Keratinocyte (primary cell): ENCODE results near the gene KCNQ1OT1. TPM values are rescaled to one million over a fixed set of nuclear protein-coding genes. Genes with fewer than 3 reads are reported as not detected.

Experiments
- DNase-seq: peaks from one replicate; pipeline ENCODE4 v3.0.0-alpha.2; 2011; ENCODE audit warnings: low read depth, missing footprints, low spot score
- FAIRE-seq: peaks from 2 replicates; lab custom pipeline; 2011; peaks lifted over from hg19 to GRCh38; lab: Jason Lieb, UNC
- H2AFZ ChIP-seq: 2 replicates; pipeline ENCODE4 v1.6.0; 2012; ENCODE audit warnings: low read length, control low read depth, inconsistent platforms; ENCODE audit not compliant: control insufficient read depth
- H3K27ac ChIP-seq: 2 replicates; pipeline ENCODE4 v1.5.1; 2011; ENCODE audit warnings: low read length; ENCODE audit not compliant: control insufficient read depth, insufficient read depth
- H3K27me3 ChIP-seq: 3 replicates; pipeline ENCODE4 v1.6.0; 2011; ENCODE audit warnings: low read length; ENCODE audit not compliant: control insufficient read depth, insufficient read depth; ENCODE audit errors: extremely low read depth
- H3K36me3 ChIP-seq, 2 experiments: 2 replicates in 1 of 2; 3 replicates in 1 of 2; pipeline ENCODE4 v1.5.1; 2011; ENCODE audit warnings: low read length in 2 of 2, mild to moderate bottlenecking in 1 of 2; ENCODE audit not compliant: control insufficient read depth in 2 of 2, insufficient read depth in 2 of 2; ENCODE audit errors: extremely low read depth in 1 of 2
- H3K4me1 ChIP-seq: 3 replicates; pipeline ENCODE4 v1.5.1; 2011; ENCODE audit warnings: low read length; ENCODE audit not compliant: control insufficient read depth, insufficient read depth; ENCODE audit errors: extremely low read depth
- H3K4me2 ChIP-seq: 3 replicates; pipeline ENCODE4 v1.6.0; 2011; ENCODE audit warnings: low read depth, low read length; ENCODE audit not compliant: control insufficient read depth, insufficient read depth; ENCODE audit errors: extremely low read depth
- H3K4me3 ChIP-seq, 3 experiments: fragments of 200-600 bp in 1 of 3; sonication (generic) in 1 of 3; 2 replicates in 2 of 3; 3 replicates in 1 of 3; pipeline ENCODE4 v1.5.1; 2011 to 2016; ENCODE audit warnings: low read length in 3 of 3, mild to moderate bottlenecking in 3 of 3, control low read depth in 2 of 3, inconsistent platforms in 1 of 3, low read depth in 1 of 3, mixed read lengths in 1 of 3, mixed run types in 1 of 3, moderate library complexity in 1 of 3; ENCODE audit not compliant: control insufficient read depth in 2 of 3, insufficient read depth in 2 of 3; ENCODE audit errors: extremely low read depth in 1 of 3
- H3K79me2 ChIP-seq: 2 replicates; pipeline ENCODE4 v1.6.0; 2012; ENCODE audit warnings: low read length; ENCODE audit not compliant: control insufficient read depth, insufficient read depth
- H3K9ac ChIP-seq: 3 replicates; pipeline ENCODE4 v1.6.0; 2011; ENCODE audit warnings: low read length; ENCODE audit not compliant: control insufficient read depth, insufficient read depth; ENCODE audit errors: extremely low read depth
- H3K9me1 ChIP-seq: 3 replicates; pipeline ENCODE4 v1.6.0; 2011; ENCODE audit warnings: low read length; ENCODE audit not compliant: control insufficient read depth, insufficient read depth; ENCODE audit errors: extremely low read depth
- H3K9me3 ChIP-seq: 2 replicates; pipeline ENCODE4 v1.5.1; 2012; ENCODE audit warnings: low read depth, low read length; ENCODE audit not compliant: control insufficient read depth
- H4K20me1 ChIP-seq: 3 replicates; pipeline ENCODE4 v1.6.0; 2011; ENCODE audit warnings: low read length; ENCODE audit not compliant: control insufficient read depth, insufficient read depth; ENCODE audit errors: extremely low read depth
- CTCF ChIP-seq, 3 experiments: IDR thresholded peaks in 1 of 3; conservative IDR thresholded peaks in 1 of 3; optimal IDR thresholded peaks in 1 of 3; 2 replicates in 2 of 3; 3 replicates in 1 of 3; pipeline versions ENCODE3 to v1.5.1; 2011; ENCODE audit warnings: low read length in 3 of 3, mild to moderate bottlenecking in 3 of 3, moderate library complexity in 2 of 3, control low read depth in 1 of 3, inconsistent platforms in 1 of 3; ENCODE audit not compliant: insufficient read depth in 2 of 3; ENCODE audit errors: extremely low read depth in 1 of 3
- EZH2 ChIP-seq: IDR thresholded peaks from one replicate; pipeline ENCODE4 v1.6.1; 2012; ENCODE audit warnings: inconsistent platforms, mild to moderate bottlenecking, low read length, moderate library complexity
- dilution Hi-C: fragments of 300-500 bp; cut with MboI; formaldehyde crosslinking; loops from one replicate; pipeline ENCODE4 v1.7.0; 2020; ENCODE audit warnings: low sequenced_read_pairs; ENCODE audit not compliant: extremely low pct_ligation_motif_present
- polyA plus RNA-seq, 5 experiments: library from polyadenylated mRNA; depleted of rRNA in 3 of 5; stranded (reverse) in 3 of 5; stranded (forward) in 1 of 5; unstranded in 1 of 5; fragments of >200 nt; gene quantifications; 1 replicate in 1 of 5; 2 replicates in 3 of 5; 3 replicates in 1 of 5; pipeline versions ENCODE4 v1.2.1 to v1.2.3, GENCODE V29; 2011 to 2012; ENCODE audit warnings: missing spikeins in 2 of 5, low read depth in 1 of 5, low replicate concordance in 1 of 5

Gene KCNQ1OT1
- polyA plus RNA-seq, 1 donor (not counting 4 experiments of a cell fraction or from before 2014, with no cell fraction given), result 0.07 TPM

GRCh38 chr11:2564008-2564530 is 135.7 kb downstream of the KCNQ1OT1 start:
- Histone ChIP-seq H3K27me3 (no peaks in the 10 kb centered on the region), H3K4me1 (no peaks in the 10 kb centered on the region), H3K9me3 (no peaks in the 10 kb centered on the region), H3K4me2 (no peak overlapping the region), H3K9me1 (no peaks in the 10 kb centered on the region), H3K4me3 (no peak overlapping the region), H3K36me3 (no peaks in the 10 kb centered on the region), H3K27ac (no peak overlapping the region), H3K79me2 (no peaks in the 10 kb centered on the region), H3K9ac (no peak overlapping the region), H2AFZ (no peak overlapping the region), H4K20me1 (no peaks in the 10 kb centered on the region)
- DNase-seq (no peak), FAIRE-seq (no peak)
- dilution Hi-C loops, result no loop called here
- no peak for TF ChIP-seq CTCF (optimal IDR thresholded peaks at IDR 0.05 in 1 of 3, IDR thresholded peaks at IDR 0.05 in 1 of 3, conservative IDR thresholded peaks at IDR 0.05 in 1 of 3; ENCODE audit: extremely low read depth in 1 of 3, insufficient read depth in 2 of 3, low read length in 3 of 3)
- TF ChIP-seq EZH2, result no peak

GRCh38 chr11:2563213-2564007 is 136.4 kb downstream of the KCNQ1OT1 start:
- H2AFZ ChIP-seq, result no peak overlapping the region
- TF ChIP-seq CTCF (optimal IDR thresholded peaks at IDR 0.05 in 1 of 3, IDR thresholded peaks at IDR 0.05 in 1 of 3, conservative IDR thresholded peaks at IDR 0.05 in 1 of 3; ENCODE audit: extremely low read depth in 1 of 3, insufficient read depth in 2 of 3, low read length in 3 of 3), result no peak
- no peak for TF ChIP-seq EZH2
- H4K20me1 ChIP-seq, result no peaks in the 10 kb centered on the region
- H3K4me2 ChIP-seq, result no peak overlapping the region
- no peak overlapping the region for H3K9ac ChIP-seq
- no peaks in the 10 kb centered on the region for H3K36me3 ChIP-seq
- no peaks in the 10 kb centered on the region for H3K27me3 ChIP-seq
- no peak overlapping the region for H3K27ac ChIP-seq
- no peaks in the 10 kb centered on the region for H3K9me3 ChIP-seq
- FAIRE-seq (no peak), DNase-seq (no peak)
- dilution Hi-C loops, result no loop called here
- H3K79me2 ChIP-seq, result no peaks in the 10 kb centered on the region
- no peaks in the 10 kb centered on the region for H3K4me1 ChIP-seq
- no peaks in the 10 kb centered on the region for H3K9me1 ChIP-seq
- no peak overlapping the region for H3K4me3 ChIP-seq
